T-helper 1 cell treated with Interleukin-12 subunit alpha and Interleukin-12 subunit beta and Interleukin-4 antibody, amounts not matched to agents 30 μg/mL and 1 μg/mL, for 36 hours (primary cell): ENCODE measurements around the gene ERVV-1.
"Not testable (repeated sequence)": the region's sequence is repeated elsewhere in the genome, so short reads cannot be mapped to it uniquely, and the experiment has no call there.

Experiments
- H3K27ac Mint-ChIP-seq: one replicate; pipeline ENCODE4 v1.8.0; 2021; ENCODE audit warnings: mild to moderate bottlenecking, mixed read lengths
- H3K27me3 Mint-ChIP-seq: one replicate; pipeline ENCODE4 v1.8.0; 2021; ENCODE audit warnings: low read depth, mixed read lengths
- H3K36me3 Mint-ChIP-seq: one replicate; pipeline ENCODE4 v1.8.0; 2021; ENCODE audit warnings: low read depth, mixed read lengths
- H3K4me1 Mint-ChIP-seq: one replicate; pipeline ENCODE4 v1.8.0; 2021; ENCODE audit warnings: low read depth, mixed read lengths
- H3K4me3 Mint-ChIP-seq: one replicate; pipeline ENCODE4 v1.8.0; 2021; ENCODE audit warnings: mild to moderate bottlenecking, moderate library complexity, mixed read lengths
- H3K9me3 Mint-ChIP-seq: one replicate; pipeline ENCODE4 v1.8.0; 2021; ENCODE audit warnings: mixed read lengths

ERVV-1 gene

GRCh38 chr19:53007200-53007599 lies 6.5 kb upstream of the ERVV-1 start:
- H3K27ac Mint-ChIP-seq: no peak overlapping the region
- no peaks in the 10 kb centered on the region for H3K27me3 Mint-ChIP-seq
- H3K4me3 Mint-ChIP-seq: no peak overlapping the region
- H3K4me1 Mint-ChIP-seq: no peaks in the 10 kb centered on the region
- no peaks in the 10 kb centered on the region for H3K36me3 Mint-ChIP-seq
- H3K9me3 Mint-ChIP-seq: peaks cover 61% of the 10 kb centered on the region

- Mint-ChIP-seq H3K4me3 (no peak overlapping the region), H3K27me3 (no peaks in the 10 kb centered on the region), H3K4me1 (no peaks in the 10 kb centered on the region), H3K36me3 (no peaks in the 10 kb centered on the region), H3K27ac (no peak overlapping the region), H3K9me3 (peaks cover 61% of the 10 kb centered on the region)
Observed at GRCh38 chr19:53007606-53008005, 6.1 kb upstream of the ERVV-1 start.

GRCh38 chr19:53008061-53008778 lies 5.5 kb upstream of the ERVV-1 start:
- H3K9me3 Mint-ChIP-seq: peaks cover 63% of the 10 kb centered on the region
- H3K27ac Mint-ChIP-seq: no peak overlapping the region
- H3K4me1 Mint-ChIP-seq: no peaks in the 10 kb centered on the region
- H3K27me3 Mint-ChIP-seq: no peaks in the 10 kb centered on the region
- H3K4me3 Mint-ChIP-seq: no peak overlapping the region
- H3K36me3 Mint-ChIP-seq: no peaks in the 10 kb centered on the region

- Mint-ChIP-seq H3K9me3 (peaks cover 72% of the 10 kb centered on the region), H3K27ac (no peak overlapping the region), H3K4me3 (no peak overlapping the region), H3K27me3 (no peaks in the 10 kb centered on the region), H3K36me3 (no peaks in the 10 kb centered on the region), H3K4me1 (no peaks in the 10 kb centered on the region)
Observed at GRCh38 chr19:53010494-53010893, 3.2 kb upstream of the ERVV-1 start.

GRCh38 chr19:53012006-53012405 lies 1.7 kb upstream of the ERVV-1 start:
- Mint-ChIP-seq H3K9me3 (peaks cover 66% of the 10 kb centered on the region), H3K27ac (no peak overlapping the region), H3K4me1 (no peaks in the 10 kb centered on the region), H3K27me3 (no peaks in the 10 kb centered on the region), H3K36me3 (no peaks in the 10 kb centered on the region), H3K4me3 (no peak overlapping the region)

GRCh38 chr19:53015159-53015558 lies 1.4 kb downstream of the ERVV-1 start:
- H3K9me3 Mint-ChIP-seq: peaks cover 54% of the 10 kb centered on the region
- H3K36me3 Mint-ChIP-seq: no peaks in the 10 kb centered on the region
- no peaks in the 10 kb centered on the region for H3K27me3 Mint-ChIP-seq
- no peak overlapping the region for H3K4me3 Mint-ChIP-seq
- no peaks in the 10 kb centered on the region for H3K4me1 Mint-ChIP-seq
- H3K27ac Mint-ChIP-seq: no peak overlapping the region

- peaks cover 57% of the 10 kb centered on the region for H3K9me3 Mint-ChIP-seq
- no peak overlapping the region for H3K27ac Mint-ChIP-seq
- no peaks in the 10 kb centered on the region for H3K4me1 Mint-ChIP-seq
- H3K27me3 Mint-ChIP-seq: no peaks in the 10 kb centered on the region
- no peaks in the 10 kb centered on the region for H3K36me3 Mint-ChIP-seq
- H3K4me3 Mint-ChIP-seq: no peak overlapping the region
Observed at GRCh38 chr19:53015730-53016129, 2.0 kb downstream of the ERVV-1 start.

- Mint-ChIP-seq H3K36me3 (no peaks in the 10 kb centered on the region), H3K27ac (no peak overlapping the region), H3K4me3 (no peak overlapping the region), H3K4me1 (no peaks in the 10 kb centered on the region), H3K9me3 (peaks cover 57% of the 10 kb centered on the region), H3K27me3 (no peaks in the 10 kb centered on the region)
Observed at GRCh38 chr19:53019684-53020083, 6.0 kb downstream of the ERVV-1 start.

GRCh38 chr19:53028306-53028705 lies 14.6 kb downstream of the ERVV-1 start:
- not testable (repeated sequence) for H3K36me3 Mint-ChIP-seq, H3K27me3 Mint-ChIP-seq, H3K4me3 Mint-ChIP-seq, H3K27ac Mint-ChIP-seq, H3K4me1 Mint-ChIP-seq
- H3K9me3 Mint-ChIP-seq: peaks cover 52% of the 10 kb centered on the region

- Mint-ChIP-seq H3K36me3 (peaks cover 2% of the 10 kb centered on the region), H3K27ac (no peak overlapping the region), H3K27me3 (no peaks in the 10 kb centered on the region), H3K9me3 (peaks cover 60% of the 10 kb centered on the region), H3K4me3 (no peak overlapping the region), H3K4me1 (no peaks in the 10 kb centered on the region)
Observed at GRCh38 chr19:53034054-53034453, 20.3 kb downstream of the ERVV-1 start.

GRCh38 chr19:53034948-53035675 lies 21.4 kb downstream of the ERVV-1 start:
- Mint-ChIP-seq H3K4me3 (no peak overlapping the region), H3K27ac (no peak overlapping the region), H3K27me3 (no peaks in the 10 kb centered on the region), H3K36me3 (peaks cover 2% of the 10 kb centered on the region), H3K4me1 (no peaks in the 10 kb centered on the region), H3K9me3 (peaks cover 56% of the 10 kb centered on the region)

- peaks cover 65% of the 10 kb centered on the region for H3K9me3 Mint-ChIP-seq
- H3K27me3 Mint-ChIP-seq: no peaks in the 10 kb centered on the region
- H3K36me3 Mint-ChIP-seq: peaks cover 2% of the 10 kb centered on the region
- no peak overlapping the region for H3K27ac Mint-ChIP-seq
- no peaks in the 10 kb centered on the region for H3K4me1 Mint-ChIP-seq
- H3K4me3 Mint-ChIP-seq: no peak overlapping the region
Observed at GRCh38 chr19:53037101-53038097, 23.7 kb downstream of the ERVV-1 start.

- Mint-ChIP-seq H3K27me3 (no peaks in the 10 kb centered on the region), H3K36me3 (peaks cover 2% of the 10 kb centered on the region), H3K27ac (no peak overlapping the region), H3K4me1 (no peaks in the 10 kb centered on the region), H3K9me3 (peaks cover 56% of the 10 kb centered on the region), H3K4me3 (no peak overlapping the region)
Observed at GRCh38 chr19:53041366-53041765, 27.6 kb downstream of the ERVV-1 start.

GRCh38 chr19:53045536-53045935 lies 31.8 kb downstream of the ERVV-1 start:
- H3K9me3 Mint-ChIP-seq: peaks cover 47% of the 10 kb centered on the region
- peaks cover 3% of the 10 kb centered on the region for H3K36me3 Mint-ChIP-seq
- H3K4me1 Mint-ChIP-seq: no peaks in the 10 kb centered on the region
- H3K27me3 Mint-ChIP-seq: no peaks in the 10 kb centered on the region
- no peak overlapping the region for H3K4me3 Mint-ChIP-seq
- H3K27ac Mint-ChIP-seq: no peak overlapping the region
